Stimulated activated CD8-positive, alpha-beta memory T cell treated with anti-CD3 and anti-CD28 coated beads, Interleukin-15, amount 100 ng/mL, for 48 hours (primary cell): ENCODE measurements around the gene PLSCR2.
"Not testable (repeated sequence)": the region's sequence is repeated elsewhere in the genome, so short reads cannot be mapped to it uniquely, and the experiment has no call there.

ENCODE experiments used
- DNase-seq, 2 donors: peaks; one replicate each; pipeline ENCODE4 v3.0.0-alpha.2; 2020; ENCODE audit warnings: low read depth in 2 of 2

PLSCR2 gene

GRCh38 chr3:146416366-146416765, 53.0 kb downstream of the PLSCR2 start:
- DNase-seq: no peak

- no peak for DNase-seq
Observed at GRCh38 chr3:146414010-146414409, 55.4 kb downstream of the PLSCR2 start.

- DNase-seq: not testable (repeated sequence)
Observed at GRCh38 chr3:146412711-146413110, 56.6 kb downstream of the PLSCR2 start.

DNA sequence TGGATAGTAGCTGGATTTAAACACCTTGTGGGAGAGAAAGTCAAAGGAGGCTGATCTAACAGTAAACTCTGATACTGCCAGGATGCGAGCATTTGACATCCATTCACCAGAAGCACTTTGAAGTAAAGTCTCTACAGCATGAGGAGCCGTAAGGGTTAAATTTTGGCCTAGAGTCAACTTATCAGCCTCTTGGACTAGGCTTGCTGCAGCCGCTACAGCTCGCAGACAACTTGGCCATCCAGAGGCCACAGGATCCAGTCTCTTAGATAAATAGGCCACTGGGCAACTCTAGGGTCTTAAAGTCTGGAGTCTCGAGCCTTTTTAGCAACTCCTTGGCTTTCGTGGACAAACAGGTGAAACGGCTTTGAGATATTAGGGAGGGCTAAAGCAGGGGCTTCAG, 61.4 kb downstream of the PLSCR2 start:
- DNase-seq: no peak

- no peak for DNase-seq
Observed at GRCh38 chr3:146404436-146404835, 64.9 kb downstream of the PLSCR2 start.

GRCh38 chr3:146403792-146404191, 65.6 kb downstream of the PLSCR2 start:
- no peak for DNase-seq

- no peak for DNase-seq
Observed at GRCh38 chr3:146396792-146397191, 72.6 kb downstream of the PLSCR2 start.

- DNase-seq: no peak
Observed at GRCh38 chr3:146395164-146395563, 74.2 kb downstream of the PLSCR2 start.

GRCh38 chr3:146390957-146391356, 78.4 kb downstream of the PLSCR2 start:
- no peak for DNase-seq

GRCh38 chr3:146390006-146390772, 79.2 kb downstream of the PLSCR2 start:
- DNase-seq: no peak

DNA sequence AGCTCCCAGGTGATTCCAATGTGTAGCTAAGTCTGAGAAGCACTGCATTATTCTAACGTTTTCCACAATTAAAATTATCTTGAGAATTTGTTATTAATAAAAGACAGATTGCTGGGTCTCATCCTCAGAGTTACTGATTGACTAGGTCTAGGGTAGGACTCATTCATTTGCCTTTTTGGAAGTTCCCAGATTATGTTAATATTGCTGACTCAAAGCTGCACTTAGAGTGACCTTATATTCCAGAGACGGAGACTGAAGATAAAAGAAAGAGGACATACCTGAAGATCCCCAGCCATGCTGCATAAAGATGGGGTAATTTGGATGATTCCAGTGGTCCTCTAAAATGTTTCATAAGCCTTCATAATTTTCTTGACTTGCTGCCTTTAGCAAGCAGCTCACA, 81.8 kb downstream of the PLSCR2 start:
- DNase-seq: no peak

GRCh38 chr3:146386936-146387335, 82.4 kb downstream of the PLSCR2 start:
- DNase-seq: no peak

DNA sequence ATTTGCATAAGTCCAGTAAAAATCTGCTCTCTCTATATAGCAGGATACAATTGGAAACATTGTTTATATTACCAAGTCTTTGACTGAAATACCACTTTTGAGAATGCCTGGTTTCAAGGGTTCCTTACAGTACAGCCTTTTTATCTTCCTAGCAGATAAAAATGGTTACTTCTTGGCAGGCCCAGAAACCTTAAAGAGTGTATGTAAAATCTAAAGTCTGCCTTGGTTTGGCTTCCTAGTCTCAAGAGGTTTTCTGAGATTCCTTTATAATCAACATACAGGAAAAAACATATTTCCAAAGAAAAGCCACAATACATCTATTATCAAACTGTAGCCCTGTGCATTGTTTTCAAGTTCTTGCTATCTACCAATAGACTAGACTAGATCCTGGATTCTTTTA, 84.6 kb downstream of the PLSCR2 start:
- no peak for DNase-seq
